Measurements from ENCODE around the gene ANKRD22. TPM values are rescaled to one million over a fixed set of nuclear protein-coding genes. Genes with fewer than 3 reads are reported as not detected.

ANKRD22 gene
- total RNA-seq, 1 donor from 2014 or later = not detected

DNA sequence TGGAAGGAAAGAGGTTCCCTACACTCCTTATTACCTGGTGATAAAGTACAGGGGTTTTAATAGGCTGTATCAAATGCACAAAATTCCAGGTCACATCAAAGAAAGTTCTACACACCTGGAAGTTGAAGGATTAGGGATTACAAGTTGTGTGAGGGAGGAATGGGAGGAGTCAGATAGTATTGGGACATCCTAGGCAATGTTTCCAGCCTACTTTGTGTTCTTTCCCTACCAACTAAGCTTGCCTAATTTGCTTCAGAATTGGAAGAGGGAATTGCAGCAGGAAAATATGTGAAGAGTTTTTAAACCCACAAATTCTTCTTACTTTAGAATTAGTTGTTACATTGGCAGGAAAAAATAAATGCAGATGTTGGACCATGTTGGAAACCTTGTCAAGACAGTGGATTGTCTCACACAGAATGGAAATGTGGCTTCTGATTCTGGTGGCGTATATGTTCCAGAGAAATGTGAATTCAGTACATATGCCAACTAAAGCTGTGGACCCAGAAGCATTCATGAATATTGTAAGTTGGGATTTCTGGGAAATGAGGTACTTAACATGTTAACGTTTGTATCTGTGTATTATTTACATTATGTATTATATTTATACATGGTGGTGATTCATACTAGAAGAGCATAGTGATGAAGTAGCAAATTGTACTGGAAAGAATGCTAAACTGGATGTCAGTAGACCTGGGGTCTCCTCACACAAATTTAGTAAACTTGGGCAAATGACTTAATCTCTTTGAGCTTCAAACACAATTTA lies 48.9 kb downstream of the ANKRD22 start, which contains the start of gene LIPM:
TSS of gene LIPM (plus strand) at position 208 of the 763 bp plus-strand sequence. CDS start at position 375, 167 bp downstream.
- TF ChIP-seq, protein P1, sequence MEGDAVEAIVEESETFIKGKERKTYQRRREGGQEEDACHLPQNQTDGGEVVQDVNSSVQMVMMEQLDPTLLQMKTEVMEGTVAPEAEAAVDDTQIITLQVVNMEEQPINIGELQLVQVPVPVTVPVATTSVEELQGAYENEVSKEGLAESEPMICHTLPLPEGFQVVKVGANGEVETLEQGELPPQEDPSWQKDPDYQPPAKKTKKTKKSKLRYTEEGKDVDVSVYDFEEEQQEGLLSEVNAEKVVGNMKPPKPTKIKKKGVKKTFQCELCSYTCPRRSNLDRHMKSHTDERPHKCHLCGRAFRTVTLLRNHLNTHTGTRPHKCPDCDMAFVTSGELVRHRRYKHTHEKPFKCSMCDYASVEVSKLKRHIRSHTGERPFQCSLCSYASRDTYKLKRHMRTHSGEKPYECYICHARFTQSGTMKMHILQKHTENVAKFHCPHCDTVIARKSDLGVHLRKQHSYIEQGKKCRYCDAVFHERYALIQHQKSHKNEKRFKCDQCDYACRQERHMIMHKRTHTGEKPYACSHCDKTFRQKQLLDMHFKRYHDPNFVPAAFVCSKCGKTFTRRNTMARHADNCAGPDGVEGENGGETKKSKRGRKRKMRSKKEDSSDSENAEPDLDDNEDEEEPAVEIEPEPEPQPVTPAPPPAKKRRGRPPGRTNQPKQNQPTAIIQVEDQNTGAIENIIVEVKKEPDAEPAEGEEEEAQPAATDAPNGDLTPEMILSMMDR (IDR thresholded peaks at IDR 0.05; ENCODE audit: insufficient read depth, low read depth, low read length) = no peak
- TF ChIP-seq EZH2 (IDR thresholded peaks at IDR 0.05; ENCODE audit: insufficient read depth, low read length) = no peak
- no peak within 1 kb of the TSS for H3K27ac Mint-ChIP-seq (ENCODE audit: unreplicated experiment)
- H3K36me3 Mint-ChIP-seq (ENCODE audit: low read depth, unreplicated experiment) = no peaks in the 10 kb centered on the region
- no peak for FAIRE-seq
- H3K4me3 ChIP-seq (ENCODE audit: insufficient read depth, low read depth, low read length) = no peak within 1 kb of the TSS
- no peak within 1 kb of the TSS for H3K9ac ChIP-seq (ENCODE audit: low read length)
- no peak within 1 kb of the TSS for H3K4me2 ChIP-seq (ENCODE audit: low read length)
- H3K36me3 ChIP-seq (ENCODE audit: insufficient read depth, low read length) = no peaks in the 10 kb centered on the region
- H3K4me1 ChIP-seq (ENCODE audit: insufficient read depth, low read length) = peaks cover 7% of the 10 kb centered on the region
- H3K27ac ChIP-seq (ENCODE audit: low read depth, low read length) = no peak within 1 kb of the TSS
- H3K9me3 Mint-ChIP-seq (ENCODE audit: unreplicated experiment) = peaks cover 4% of the 10 kb centered on the region
- H3K27me3 Mint-ChIP-seq (ENCODE audit: low read depth, unreplicated experiment) = peaks cover 7% of the 10 kb centered on the region
- no peaks in the 10 kb centered on the region for H3K79me2 ChIP-seq (ENCODE audit: insufficient read depth, low read length)
- no peak within 1 kb of the TSS for H2AFZ ChIP-seq (ENCODE audit: low read depth, low read length)
- peaks cover 2% of the 10 kb centered on the region for H3K4me1 Mint-ChIP-seq (ENCODE audit: low read depth, unreplicated experiment)
- no peak for DNase-seq (ENCODE audit: low read depth)
- no peak within 1 kb of the TSS for H3K4me3 Mint-ChIP-seq (ENCODE audit: unreplicated experiment)
- no peaks in the 10 kb centered on the region for H3K9me3 ChIP-seq (ENCODE audit: insufficient read depth, low read depth, low read length)
- H4K20me1 ChIP-seq (ENCODE audit: insufficient read depth, low read length) = no peaks in the 10 kb centered on the region
- no peaks in the 10 kb centered on the region for H3K27me3 ChIP-seq (ENCODE audit: insufficient read depth, low read length)

DNA sequence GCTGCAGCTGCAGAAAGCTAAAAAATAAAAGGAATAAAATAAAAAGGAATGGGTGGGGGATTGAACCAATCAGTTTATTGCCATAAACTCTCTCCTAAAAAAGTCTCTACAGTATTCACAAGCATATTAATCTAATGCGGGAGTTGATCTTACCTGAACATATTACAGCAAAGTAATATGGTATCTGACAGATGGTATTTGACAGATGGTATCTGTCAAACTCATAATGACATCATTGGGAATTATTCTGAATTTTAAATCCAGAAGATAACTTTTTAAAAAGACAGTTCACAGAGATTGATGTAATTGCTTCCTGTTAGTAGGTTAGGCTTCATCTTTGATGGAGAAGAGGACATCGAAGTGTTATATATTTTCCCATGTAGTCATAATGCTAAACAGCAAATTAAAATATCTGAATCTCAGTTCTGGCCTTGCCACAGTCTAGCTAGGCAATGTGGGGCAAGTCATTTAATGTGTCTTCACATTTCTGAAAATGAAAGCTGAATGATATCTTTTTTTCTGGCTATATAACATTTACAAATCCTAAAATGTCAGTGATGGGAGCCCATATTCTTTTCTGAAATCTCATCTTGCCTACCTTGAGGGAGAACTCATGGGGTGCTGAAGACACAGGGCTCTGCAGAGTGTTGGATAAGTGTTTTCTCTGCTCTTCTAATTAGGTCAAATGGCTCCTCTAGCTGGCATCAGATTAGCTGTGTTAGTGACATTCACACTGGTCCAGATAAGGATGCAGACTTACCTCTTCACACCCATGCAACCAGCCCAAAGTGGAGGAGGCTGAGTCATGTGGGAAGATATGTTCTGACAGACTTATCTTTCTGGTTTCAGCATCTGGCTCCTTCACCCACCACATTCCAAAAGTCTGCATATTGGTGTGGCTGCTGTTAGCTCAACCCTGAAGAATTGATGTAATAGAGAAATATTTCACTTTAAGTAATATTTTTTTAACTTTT lies 51.2 kb downstream of the ANKRD22 start:
- peaks cover 2% of the 10 kb centered on the region for H3K4me1 Mint-ChIP-seq (ENCODE audit: low read depth, unreplicated experiment)
- no peak overlapping the region for H3K4me3 Mint-ChIP-seq (ENCODE audit: unreplicated experiment)
- no peak overlapping the region for H3K27ac Mint-ChIP-seq (ENCODE audit: unreplicated experiment)
- no peak for TF ChIP-seq EZH2 (IDR thresholded peaks at IDR 0.05; ENCODE audit: insufficient read depth, low read length)
- TF ChIP-seq, protein P1 (IDR thresholded peaks at IDR 0.05; ENCODE audit: insufficient read depth, low read depth, low read length) = no peak
- Histone ChIP-seq H4K20me1 (ENCODE audit: insufficient read depth, low read length) (no peaks in the 10 kb centered on the region), H3K9ac (ENCODE audit: low read length) (no peak overlapping the region), H3K36me3 (ENCODE audit: insufficient read depth, low read length) (no peaks in the 10 kb centered on the region), H3K9me3 (ENCODE audit: insufficient read depth, low read depth, low read length) (no peaks in the 10 kb centered on the region), H3K27ac (ENCODE audit: low read depth, low read length) (peak overlapping the region; percentile 13), H3K79me2 (ENCODE audit: insufficient read depth, low read length) (no peaks in the 10 kb centered on the region), H3K27me3 (ENCODE audit: insufficient read depth, low read length) (no peaks in the 10 kb centered on the region), H3K4me3 (ENCODE audit: insufficient read depth, low read depth, low read length) (no peak overlapping the region), H3K4me2 (ENCODE audit: low read length) (no peak overlapping the region), H2AFZ (ENCODE audit: low read depth, low read length) (no peak overlapping the region), H3K4me1 (ENCODE audit: insufficient read depth, low read length) (peaks cover 4% of the 10 kb centered on the region)
- H3K9me3 Mint-ChIP-seq (ENCODE audit: unreplicated experiment) = peaks cover 4% of the 10 kb centered on the region
- peaks cover 7% of the 10 kb centered on the region for H3K27me3 Mint-ChIP-seq (ENCODE audit: low read depth, unreplicated experiment)
- FAIRE-seq (no peak), DNase-seq (ENCODE audit: low read depth) (peak; percentile 92)
- H3K36me3 Mint-ChIP-seq (ENCODE audit: low read depth, unreplicated experiment) = no peaks in the 10 kb centered on the region
